ENCODE results near the gene PTPN4. TPM values are rescaled to one million over a fixed set of nuclear protein-coding genes. Genes with fewer than 3 reads are reported as not detected.

Gene PTPN4
- total RNA-seq, 2 experiments from 2014 or later = 28.4 to 29.8 TPM

- Mint-ChIP-seq H3K9me3 (no peaks in the 10 kb centered on the region), H3K4me3 (no peak overlapping the region), H3K27me3 (ENCODE audit: low read depth) (no peaks in the 10 kb centered on the region), H3K27ac (no peak overlapping the region), H3K36me3 (ENCODE audit: low read depth) (no peaks in the 10 kb centered on the region), H3K4me1 (ENCODE audit: low read depth) (no peaks in the 10 kb centered on the region)
- no peak for DNase-seq
- intact Hi-C loops (cut with micrococcal nuclease) = no loop called here
- CTCF ChIA-PET = no interaction called here
Measured at GRCh38 chr2:120004254-120004653, 244.5 kb downstream of the PTPN4 start.

GRCh38 chr2:120005834-120006521, 246.3 kb downstream of the PTPN4 start:
- Mint-ChIP-seq H3K27ac (no peak overlapping the region), H3K27me3 (ENCODE audit: low read depth) (no peaks in the 10 kb centered on the region), H3K4me3 (no peak overlapping the region), H3K4me1 (ENCODE audit: low read depth) (no peaks in the 10 kb centered on the region), H3K9me3 (no peaks in the 10 kb centered on the region), H3K36me3 (ENCODE audit: low read depth) (no peaks in the 10 kb centered on the region)
- DNase-seq = no peak
- intact Hi-C loops (cut with micrococcal nuclease) = no loop called here
- CTCF ChIA-PET = interaction anchor here (0.6 to 0.8 kb wide), 2 partner anchors 20 to 40 kb away, joined by 3 to 7 read pairs; no protein-coding TSS in a partner anchor

- intact Hi-C loops (cut with micrococcal nuclease) = no loop called here
- no peaks in the 10 kb centered on the region for H3K27me3 Mint-ChIP-seq (ENCODE audit: low read depth)
- peaks cover 5% of the 10 kb centered on the region for H3K4me1 Mint-ChIP-seq (ENCODE audit: low read depth)
- no peaks in the 10 kb centered on the region for H3K36me3 Mint-ChIP-seq (ENCODE audit: low read depth)
- H3K27ac Mint-ChIP-seq = no peak overlapping the region
- no peaks in the 10 kb centered on the region for H3K9me3 Mint-ChIP-seq
- CTCF ChIA-PET = interaction anchor here (1.7 kb wide), 1 partner anchor 167 kb away, joined by 7 read pairs; no protein-coding TSS in a partner anchor
- DNase-seq = no peak
- no peak overlapping the region for H3K4me3 Mint-ChIP-seq
Measured at GRCh38 chr2:120007851-120008250, 248.1 kb downstream of the PTPN4 start.

GRCh38 chr2:120012363-120012762, 252.6 kb downstream of the PTPN4 start:
- intact Hi-C loops (cut with micrococcal nuclease) = loop anchor here (1.0 to 5.0 kb wide), 5 partner anchors 97 to 646 kb away; partner anchors contain the start of genes C2orf76, DBI and RALB
- CTCF ChIA-PET = interaction anchor here (0.6 to 1.5 kb wide), 5 partner anchors 97 to 301 kb away, joined by 3 to 7 read pairs (median 3); no protein-coding TSS in a partner anchor
- H3K36me3 Mint-ChIP-seq (ENCODE audit: low read depth) = no peaks in the 10 kb centered on the region
- peak overlapping the region; percentile 66 for H3K4me3 Mint-ChIP-seq
- H3K4me1 Mint-ChIP-seq (ENCODE audit: low read depth) = peaks cover 8% of the 10 kb centered on the region
- no peaks in the 10 kb centered on the region for H3K9me3 Mint-ChIP-seq
- no peaks in the 10 kb centered on the region for H3K27me3 Mint-ChIP-seq (ENCODE audit: low read depth)
- no peak for DNase-seq
- H3K27ac Mint-ChIP-seq = no peak overlapping the region

GRCh38 chr2:120012771-120013596, 253.3 kb downstream of the PTPN4 start, which contains the start of gene EPB41L5:
EPB41L5 (plus strand) TSS chr2:120013077; CDS start chr2:120019085, 6,008 bp downstream.
- Mint-ChIP-seq H3K9me3 (no peaks in the 10 kb centered on the region), H3K4me3 (peak within 1 kb of the TSS; percentile 77), H3K27ac (no peak within 1 kb of the TSS), H3K27me3 (ENCODE audit: low read depth) (no peaks in the 10 kb centered on the region), H3K36me3 (ENCODE audit: low read depth) (no peaks in the 10 kb centered on the region), H3K4me1 (ENCODE audit: low read depth) (peaks cover 8% of the 10 kb centered on the region)
- DNase-seq = peak; percentile 79
- intact Hi-C loops (cut with micrococcal nuclease) = loop anchor here (1.0 to 5.0 kb wide), 8 partner anchors 96 to 646 kb away; partner anchors contain the start of genes C2orf76, DBI, PTPN4 and RALB
- CTCF ChIA-PET = interaction anchor here (0.6 to 1.5 kb wide), 4 partner anchors 162 to 300 kb away, joined by 3 to 7 read pairs (median 4); no protein-coding TSS in a partner anchor

- CTCF ChIA-PET = interaction anchor here (1.1 to 1.5 kb wide), 3 partner anchors 161 to 299 kb away, joined by 3 to 7 read pairs (median 4); no protein-coding TSS in a partner anchor
- intact Hi-C loops (cut with micrococcal nuclease) = loop anchor here (1.0 to 5.0 kb wide), 7 partner anchors 164 to 647 kb away; partner anchors contain the start of genes C2orf76, DBI, PTPN4 and RALB
- Mint-ChIP-seq H3K9me3 (no peaks in the 10 kb centered on the region), H3K4me3 (peak overlapping the region; percentile 77), H3K27ac (no peak overlapping the region), H3K36me3 (ENCODE audit: low read depth) (no peaks in the 10 kb centered on the region), H3K27me3 (ENCODE audit: low read depth) (no peaks in the 10 kb centered on the region), H3K4me1 (ENCODE audit: low read depth) (peaks cover 8% of the 10 kb centered on the region)
- no peak for DNase-seq
Measured at GRCh38 chr2:120013597-120014223, 254.0 kb downstream of the PTPN4 start.

GRCh38 chr2:120014226-120014980, 254.7 kb downstream of the PTPN4 start:
- peaks cover 8% of the 10 kb centered on the region for H3K4me1 Mint-ChIP-seq (ENCODE audit: low read depth)
- H3K27ac Mint-ChIP-seq = no peak overlapping the region
- H3K36me3 Mint-ChIP-seq (ENCODE audit: low read depth) = no peaks in the 10 kb centered on the region
- no peak for DNase-seq
- no peaks in the 10 kb centered on the region for H3K27me3 Mint-ChIP-seq (ENCODE audit: low read depth)
- H3K4me3 Mint-ChIP-seq = peak overlapping the region; percentile 33
- CTCF ChIA-PET = no interaction called here
- intact Hi-C loops (cut with micrococcal nuclease) = loop anchor here (5.0 kb wide), 1 partner anchor 317 kb away; no protein-coding TSS in a partner anchor
- no peaks in the 10 kb centered on the region for H3K9me3 Mint-ChIP-seq

GRCh38 chr2:120016800-120017199, 257.1 kb downstream of the PTPN4 start:
- intact Hi-C loops (cut with micrococcal nuclease) = no loop called here
- no peaks in the 10 kb centered on the region for H3K9me3 Mint-ChIP-seq

GRCh38 chr2:120017201-120017600, 257.5 kb downstream of the PTPN4 start:
- CTCF ChIA-PET = no interaction called here
- Mint-ChIP-seq H3K36me3 (ENCODE audit: low read depth) (no peaks in the 10 kb centered on the region), H3K4me1 (ENCODE audit: low read depth) (peaks cover 6% of the 10 kb centered on the region), H3K27ac (no peak overlapping the region), H3K4me3 (no peak overlapping the region), H3K9me3 (peaks cover under 1% of the 10 kb centered on the region), H3K27me3 (ENCODE audit: low read depth) (no peaks in the 10 kb centered on the region)
- no peak for DNase-seq
- intact Hi-C loops (cut with micrococcal nuclease) = no loop called here

More at GRCh38 chr2:120016800-120017199, 257.1 kb downstream of the PTPN4 start:
- DNase-seq = no peak
- Mint-ChIP-seq H3K4me3 (no peak overlapping the region), H3K27ac (no peak overlapping the region), H3K27me3 (ENCODE audit: low read depth) (no peaks in the 10 kb centered on the region), H3K4me1 (ENCODE audit: low read depth) (peaks cover 8% of the 10 kb centered on the region), H3K36me3 (ENCODE audit: low read depth) (no peaks in the 10 kb centered on the region)
- CTCF ChIA-PET = no interaction called here

- no peaks in the 10 kb centered on the region for H3K36me3 Mint-ChIP-seq (ENCODE audit: low read depth)
- H3K27ac Mint-ChIP-seq = no peak overlapping the region
- no peak for DNase-seq
- H3K27me3 Mint-ChIP-seq (ENCODE audit: low read depth) = no peaks in the 10 kb centered on the region
- CTCF ChIA-PET = interaction anchor here (0.7 kb wide), 1 partner anchor 46 kb away, joined by 3 read pairs; no protein-coding TSS in a partner anchor
- H3K4me3 Mint-ChIP-seq = no peak overlapping the region
- intact Hi-C loops (cut with micrococcal nuclease) = no loop called here
- H3K4me1 Mint-ChIP-seq (ENCODE audit: low read depth) = peaks cover 2% of the 10 kb centered on the region
- peaks cover 3% of the 10 kb centered on the region for H3K9me3 Mint-ChIP-seq
Measured at GRCh38 chr2:120018549-120018948, 258.8 kb downstream of the PTPN4 start.

- Mint-ChIP-seq H3K27ac (no peak overlapping the region), H3K9me3 (peaks cover 10% of the 10 kb centered on the region), H3K27me3 (ENCODE audit: low read depth) (no peaks in the 10 kb centered on the region), H3K4me1 (ENCODE audit: low read depth) (no peaks in the 10 kb centered on the region), H3K4me3 (no peak overlapping the region), H3K36me3 (ENCODE audit: low read depth) (peaks cover 11% of the 10 kb centered on the region)
- intact Hi-C loops (cut with micrococcal nuclease) = no loop called here
- no peak for DNase-seq
- CTCF ChIA-PET = interaction anchor here (0.7 kb wide), 1 partner anchor 182 kb away, joined by 4 read pairs; no protein-coding TSS in a partner anchor
Measured at GRCh38 chr2:120020554-120020953, 260.8 kb downstream of the PTPN4 start.

Data from activated naive CD4-positive, alpha-beta T cell treated with anti-CD3 and anti-CD28 coated beads for 36 hours (primary cell).